SW480 (cell line): ENCODE results near the gene TMTC2.

ENCODE experiments used
- DNase-seq: peaks from one replicate; pipeline ENCODE4 v3.0.0-alpha.2; 2016; ENCODE audit warnings: low spot score

TMTC2 gene

GRCh38 chr12:83015390-83016217 is 328.9 kb downstream of the TMTC2 start:
- no peak for DNase-seq

GRCh38 chr12:83016218-83016835 is 329.6 kb downstream of the TMTC2 start:
- no peak for DNase-seq

GRCh38 chr12:83016991-83017390 is 330.3 kb downstream of the TMTC2 start:
- no peak for DNase-seq

- DNase-seq = no peak
Measured at GRCh38 chr12:83018088-83018487, 331.4 kb downstream of the TMTC2 start.

GRCh38 chr12:83027021-83027723 is 340.5 kb downstream of the TMTC2 start:
- DNase-seq = no peak

GRCh38 chr12:83031196-83031595 is 344.5 kb downstream of the TMTC2 start:
- no peak for DNase-seq

GRCh38 chr12:83036847-83037246 is 350.1 kb downstream of the TMTC2 start:
- DNase-seq = no peak

- DNase-seq = no peak
Measured at GRCh38 chr12:83039413-83039812, 352.7 kb downstream of the TMTC2 start.

- DNase-seq = no peak
Measured at GRCh38 chr12:83040339-83040738, 353.6 kb downstream of the TMTC2 start.

- no peak for DNase-seq
Measured at GRCh38 chr12:83040991-83041390, 354.3 kb downstream of the TMTC2 start.

- DNase-seq = no peak
Measured at GRCh38 chr12:83042441-83043200, 355.9 kb downstream of the TMTC2 start.

- DNase-seq = no peak
Measured at GRCh38 chr12:83044736-83045135, 358.0 kb downstream of the TMTC2 start.

- no peak for DNase-seq
Measured at GRCh38 chr12:83046019-83046418, 359.3 kb downstream of the TMTC2 start.

GRCh38 chr12:83049306-83049705 is 362.6 kb downstream of the TMTC2 start:
- DNase-seq = no peak

- no peak for DNase-seq
Measured at GRCh38 chr12:83052890-83053541, 366.3 kb downstream of the TMTC2 start.

GRCh38 chr12:83057436-83057835 is 370.7 kb downstream of the TMTC2 start:
- no peak for DNase-seq

GRCh38 chr12:83059107-83059506 is 372.4 kb downstream of the TMTC2 start:
- no peak for DNase-seq

- DNase-seq = no peak
Measured at GRCh38 chr12:83065562-83065961, 378.9 kb downstream of the TMTC2 start.

- DNase-seq = no peak
Measured at GRCh38 chr12:83067981-83068380, 381.3 kb downstream of the TMTC2 start.

GRCh38 chr12:83074358-83074894 is 387.7 kb downstream of the TMTC2 start:
- DNase-seq = no peak

GRCh38 chr12:83075471-83075870 is 388.8 kb downstream of the TMTC2 start:
- no peak for DNase-seq
